GM12875 (cell line): ENCODE measurements around the gene BATF3.
"Not testable (repeated sequence)": the region's sequence is repeated elsewhere in the genome, so short reads cannot be mapped to it uniquely, and the experiment has no call there.

Experiments
- H3K4me3 ChIP-seq: one replicate; pipeline ENCODE4 v1.5.1; 2011; ENCODE audit warnings: low read depth, low read length, control low read depth
- CTCF ChIP-seq: IDR thresholded peaks from 2 replicates; pipeline ENCODE4 v1.5.1; 2011; ENCODE audit warnings: low read depth, mild to moderate bottlenecking, control low read depth, inconsistent platforms, low read length, moderate library complexity, borderline replicate concordance; ENCODE audit not compliant: insufficient read depth

The BATF3 gene

GRCh38 chr1:212667223-212668139, 32.2 kb downstream of the BATF3 start:
- no peak for TF ChIP-seq CTCF
- H3K4me3 ChIP-seq: no peak overlapping the region

GRCh38 chr1:212666116-212666775, 33.4 kb downstream of the BATF3 start:
- H3K4me3 ChIP-seq: no peak overlapping the region
- TF ChIP-seq CTCF: no peak

- peak overlapping the region; percentile 62 for H3K4me3 ChIP-seq
- peak; percentile 98 for TF ChIP-seq CTCF
These were observed 34.2 kb downstream of the BATF3 start for GRCh38 chr1:212665241-212666115.

GRCh38 chr1:212664409-212665199, 35.0 kb downstream of the BATF3 start:
- TF ChIP-seq CTCF: no peak
- H3K4me3 ChIP-seq: peak overlapping the region; percentile 62

- H3K4me3 ChIP-seq: not testable (repeated sequence)
These were observed 41.4 kb downstream of the BATF3 start for GRCh38 chr1:212658250-212658649.

GRCh38 chr1:212656730-212657129, 42.9 kb downstream of the BATF3 start:
- no peak overlapping the region for H3K4me3 ChIP-seq
- TF ChIP-seq CTCF: no peak
